ENCODE measurements around the gene CAPN5. TPM values are rescaled to one million over a fixed set of nuclear protein-coding genes. Genes with fewer than 3 reads are reported as not detected.
A peak's percentile ranks its signal among the peaks of the same experiment; 100 is the strongest.

CAPN5 gene
- total RNA-seq, 1 donor from 2014 or later = 17.2 TPM

DNA sequence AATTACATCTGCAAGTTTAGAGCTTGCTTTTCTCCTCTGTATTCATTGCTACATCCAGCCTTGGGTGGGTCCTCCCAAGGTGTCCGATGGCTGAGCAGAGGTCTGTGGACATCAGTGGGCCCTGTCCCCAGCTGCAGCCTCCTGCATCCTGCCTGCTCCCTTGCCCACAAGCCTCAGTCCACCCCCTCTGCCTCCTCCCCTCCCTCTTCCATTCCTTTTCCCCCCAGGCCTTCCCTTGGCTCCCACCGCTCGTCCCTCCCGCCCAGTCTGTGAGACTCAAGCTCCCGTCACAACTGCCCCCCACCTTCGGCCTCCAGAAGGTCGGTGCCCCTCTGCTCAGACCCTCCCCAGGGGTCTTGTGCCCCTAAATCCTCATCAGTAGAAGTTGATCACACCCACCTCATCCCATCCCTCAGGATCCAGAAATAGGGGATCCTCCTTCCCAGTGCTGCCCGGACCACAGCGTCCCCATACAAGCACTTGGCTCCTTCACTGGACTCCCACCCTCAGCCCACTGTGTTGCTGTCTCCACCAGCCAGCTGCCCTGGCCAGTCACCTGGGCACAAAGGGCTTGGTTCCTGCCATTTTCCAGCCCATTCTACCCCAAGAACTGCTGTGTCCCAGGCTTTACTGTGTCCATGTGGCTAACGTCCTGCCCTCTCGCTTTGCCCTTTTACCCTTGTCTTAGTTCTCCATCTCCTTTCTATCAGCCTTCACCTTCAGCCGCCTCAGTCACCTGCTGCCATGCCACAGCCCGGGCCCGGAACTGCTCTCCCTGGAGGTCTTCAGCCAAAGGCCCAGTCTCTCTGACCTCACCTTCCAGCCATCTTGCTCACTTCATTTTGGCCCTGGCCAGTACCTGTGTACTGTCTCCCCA, 33.6 kb downstream of the CAPN5 start:
- DNase-seq = no peak

DNA sequence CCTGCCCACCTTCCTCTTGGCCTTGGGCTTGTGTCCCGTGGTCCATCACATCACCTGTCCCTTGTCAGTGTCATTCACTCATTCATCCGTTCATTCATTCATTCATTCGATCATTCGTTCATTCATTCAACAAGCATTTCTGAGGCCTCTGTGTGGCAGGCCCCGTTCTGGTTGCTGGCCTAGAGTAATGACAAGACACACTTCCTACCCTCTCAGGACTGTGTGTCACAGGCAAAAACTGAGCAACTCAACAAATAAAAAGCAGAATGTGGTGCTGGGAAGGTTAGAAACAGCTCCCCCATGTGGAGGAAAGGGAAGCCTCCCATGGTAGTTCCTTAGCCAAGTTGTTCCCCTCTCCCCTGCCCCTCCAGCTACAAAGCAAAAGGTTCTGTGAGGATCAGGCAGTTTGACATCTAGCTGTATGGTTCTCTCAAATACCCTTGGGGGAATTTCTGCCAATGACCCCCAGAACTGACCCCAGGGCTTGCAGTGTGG, 34.3 kb downstream of the CAPN5 start:
- DNase-seq = no peak

DNA sequence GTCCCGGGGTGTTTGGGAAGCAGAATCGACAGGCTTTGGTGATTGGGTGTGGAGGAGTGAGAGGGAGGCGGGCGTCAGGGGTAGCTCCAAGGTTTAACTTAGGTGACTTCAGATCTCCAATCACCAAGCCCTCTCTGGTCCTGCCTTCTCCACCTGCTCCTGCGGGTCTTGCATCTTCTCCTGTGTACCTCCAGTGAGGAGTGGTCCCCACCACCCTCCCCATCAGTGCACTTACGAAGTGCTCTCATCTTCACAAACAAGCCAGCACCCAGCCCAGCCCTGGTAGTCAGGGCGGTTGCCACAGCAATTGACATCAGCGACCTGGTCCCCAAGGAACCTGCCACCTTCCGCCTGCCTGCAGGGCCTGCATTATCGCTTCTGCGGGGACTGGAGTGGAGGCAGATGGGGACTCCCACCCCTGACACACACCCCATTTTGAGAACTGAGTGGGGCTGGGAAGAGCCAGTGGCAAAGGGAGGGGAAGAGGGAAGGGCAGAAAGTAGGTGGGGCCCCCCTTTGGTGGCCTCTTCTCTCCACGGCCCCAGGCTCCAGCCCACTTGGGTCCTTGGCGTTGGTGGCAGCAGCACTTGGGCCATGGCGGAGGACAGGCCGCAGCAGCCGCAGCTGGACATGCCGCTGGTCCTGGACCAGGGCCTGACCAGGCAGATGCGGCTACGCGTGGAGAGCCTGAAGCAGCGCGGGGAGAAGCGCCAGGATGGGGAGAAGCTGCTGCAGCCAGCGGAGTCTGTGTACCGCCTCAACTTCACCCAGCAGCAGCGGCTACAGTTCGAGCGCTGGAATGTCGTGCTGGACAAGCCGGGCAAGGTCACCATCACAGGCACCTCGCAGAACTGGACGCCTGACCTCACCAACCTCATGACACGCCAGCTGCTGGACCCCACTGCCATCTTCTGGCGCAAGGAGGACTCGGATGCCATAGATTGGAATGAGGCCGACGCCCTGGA, 35.8 kb downstream of the CAPN5 start, which contains the start of gene OMP:
TSS of gene OMP (plus strand) at position 595 of the 965 bp plus-strand sequence. CDS start at position 595, 0 bp downstream.
- no peak for DNase-seq

DNA sequence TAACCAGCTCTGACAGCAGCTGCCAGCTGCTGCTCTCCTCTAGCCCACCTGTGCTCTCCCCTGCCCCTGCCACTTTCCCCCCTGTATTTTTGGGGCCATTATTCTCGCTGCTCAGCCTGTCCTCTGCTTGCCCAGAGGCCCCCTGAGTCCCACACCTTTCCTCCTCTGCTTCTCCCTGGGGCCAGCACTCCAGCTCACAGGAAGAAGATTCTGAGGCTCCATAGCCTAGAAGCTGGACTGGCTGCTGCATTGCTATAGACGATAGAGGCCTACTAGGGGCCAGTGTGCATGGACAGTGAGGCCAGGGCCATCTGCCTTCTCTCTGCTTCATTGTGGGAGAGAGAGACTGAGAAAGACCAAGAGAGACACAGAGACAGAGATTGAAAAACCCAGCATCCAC, 36.5 kb downstream of the CAPN5 start:
- no peak for DNase-seq

DNA sequence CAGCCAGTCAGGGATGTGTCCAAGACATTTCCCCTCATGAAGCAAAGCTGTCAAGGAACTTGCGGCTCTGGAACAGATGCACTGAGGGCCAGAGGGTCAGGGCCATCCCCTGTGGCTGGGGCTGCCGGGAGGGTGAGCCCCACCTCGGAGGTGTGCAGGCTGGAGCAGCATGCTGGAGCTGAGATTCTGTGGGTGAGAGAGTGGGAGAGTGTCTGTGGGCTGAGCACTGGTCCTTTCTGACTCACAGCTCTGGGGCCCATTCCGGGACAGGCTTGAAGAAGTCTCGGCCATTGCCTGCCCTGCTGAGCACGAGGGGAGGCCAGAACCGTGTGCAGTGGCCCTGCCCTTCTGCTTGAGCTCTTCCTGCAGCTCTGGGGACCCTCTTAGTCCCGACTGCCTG, 38.0 kb downstream of the CAPN5 start:
- DNase-seq = no peak

DNA sequence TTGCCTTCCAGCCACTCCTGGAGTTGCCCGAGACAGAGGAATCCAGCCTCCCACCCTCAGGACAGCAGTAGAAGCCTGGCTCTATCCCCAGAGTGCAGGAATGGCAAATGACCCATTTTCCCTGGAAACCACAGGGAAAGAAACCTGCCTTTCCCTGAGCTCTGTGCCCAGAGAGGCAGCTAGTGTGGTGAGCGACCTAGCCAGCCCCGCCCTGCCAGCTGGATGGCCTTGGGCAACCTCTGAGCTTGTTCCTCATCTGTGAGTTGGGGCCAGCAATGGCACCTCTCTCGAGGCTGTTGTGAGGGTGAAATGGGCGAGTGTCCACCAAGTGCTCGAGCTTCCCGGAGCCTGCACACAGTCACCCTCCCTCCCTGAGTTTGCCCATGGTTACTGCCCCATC, 39.5 kb downstream of the CAPN5 start:
- DNase-seq = peak; percentile 31

DNA sequence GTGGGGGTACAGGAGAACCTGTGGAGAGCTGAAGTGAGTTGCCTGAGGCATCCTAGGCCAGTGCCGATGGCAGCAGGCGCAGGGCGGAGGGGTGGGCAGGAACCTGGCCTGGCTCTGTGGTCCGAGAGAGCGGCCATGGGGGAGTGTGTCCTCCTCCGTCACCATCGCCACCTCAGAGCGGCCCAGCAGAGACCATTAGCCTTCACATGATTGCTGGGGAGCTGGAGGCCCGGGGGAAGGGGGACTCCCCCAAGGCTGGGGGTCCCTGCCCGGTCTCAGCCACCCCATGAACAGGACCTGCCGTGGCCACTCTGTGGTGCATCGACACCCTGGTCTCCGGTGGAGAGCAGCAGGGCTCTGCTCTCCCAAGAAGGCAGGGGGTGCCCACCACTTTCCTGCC, 40.0 kb downstream of the CAPN5 start:
- DNase-seq = no peak

DNA sequence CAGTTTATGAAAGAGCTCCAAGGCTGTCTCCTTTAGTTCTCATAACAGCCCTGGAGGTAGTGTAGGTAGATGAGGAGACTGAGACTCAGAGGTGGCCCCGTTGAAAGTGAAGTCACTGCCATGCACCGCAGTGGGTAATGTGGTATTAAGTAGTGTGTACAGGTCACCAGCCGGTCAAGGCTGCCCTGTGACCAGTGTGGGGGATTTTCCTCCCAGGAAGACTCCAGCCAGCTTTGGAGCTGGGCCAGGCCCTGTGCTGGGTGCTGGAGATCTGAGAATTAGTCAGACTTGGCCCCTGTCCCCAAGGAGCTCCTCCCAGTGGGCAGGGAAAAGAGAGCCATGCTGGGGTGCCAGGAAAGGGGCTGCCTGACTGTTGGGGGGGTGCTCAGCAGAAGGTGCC, 41.2 kb downstream of the CAPN5 start:
- DNase-seq = peak; percentile 14

DNA sequence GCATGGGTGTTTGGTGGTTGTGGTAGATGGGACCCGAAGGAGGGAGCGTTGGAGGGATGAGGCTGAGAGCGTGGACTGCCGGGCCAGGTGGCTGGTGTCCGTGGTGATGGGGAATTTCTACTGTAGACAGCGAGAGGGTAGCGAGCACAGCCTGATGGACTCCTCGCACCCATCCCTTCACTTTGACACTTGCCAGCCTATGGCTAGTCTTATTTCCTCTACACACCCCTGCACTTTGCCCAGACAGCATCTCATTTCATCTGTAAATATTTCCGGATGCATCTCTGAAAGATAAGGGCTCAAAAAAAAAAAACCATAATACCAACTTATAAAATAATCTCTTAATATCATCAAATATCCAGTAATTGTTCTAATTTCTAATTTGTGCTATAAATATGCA, 41.7 kb downstream of the CAPN5 start:
- DNase-seq = no peak

DNA sequence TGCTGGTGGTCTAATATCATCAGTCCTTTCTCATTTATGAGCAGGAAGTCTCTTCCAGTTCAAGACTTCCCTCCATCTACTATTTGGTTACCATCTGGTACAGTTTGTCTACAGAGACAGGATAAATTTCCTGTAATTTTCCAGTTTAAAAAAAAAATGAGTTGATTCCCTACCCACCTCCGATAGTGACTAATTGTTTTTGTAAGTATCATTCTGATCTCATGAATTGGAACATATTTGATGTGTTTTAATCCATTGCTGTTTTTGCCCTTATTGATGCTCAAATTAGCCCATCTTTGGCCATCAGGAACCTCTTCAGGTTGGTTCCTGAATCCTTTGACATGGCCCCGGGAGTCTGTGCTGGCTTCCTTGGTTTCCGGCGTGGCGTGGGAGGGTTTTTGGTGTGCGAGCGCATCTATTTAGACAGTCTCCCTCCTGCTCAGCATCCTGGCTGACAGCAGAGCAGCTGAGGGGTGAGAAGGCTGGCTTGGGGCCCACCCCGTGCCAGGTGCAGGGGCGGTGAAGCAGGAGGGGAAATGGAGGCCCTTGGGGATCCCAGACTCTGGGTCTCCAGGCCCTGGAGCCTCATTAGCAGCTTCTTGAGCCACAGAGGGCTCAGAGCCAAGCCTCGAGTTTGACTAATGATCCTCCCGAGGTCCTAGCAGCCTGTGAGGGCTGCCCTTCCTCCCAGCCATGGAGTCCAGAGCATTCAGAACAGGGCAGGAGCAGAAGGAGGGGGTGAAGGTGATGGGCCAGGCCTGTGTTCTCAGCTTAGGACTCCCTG, 42.7 kb downstream of the CAPN5 start:
- DNase-seq = no peak

DNA sequence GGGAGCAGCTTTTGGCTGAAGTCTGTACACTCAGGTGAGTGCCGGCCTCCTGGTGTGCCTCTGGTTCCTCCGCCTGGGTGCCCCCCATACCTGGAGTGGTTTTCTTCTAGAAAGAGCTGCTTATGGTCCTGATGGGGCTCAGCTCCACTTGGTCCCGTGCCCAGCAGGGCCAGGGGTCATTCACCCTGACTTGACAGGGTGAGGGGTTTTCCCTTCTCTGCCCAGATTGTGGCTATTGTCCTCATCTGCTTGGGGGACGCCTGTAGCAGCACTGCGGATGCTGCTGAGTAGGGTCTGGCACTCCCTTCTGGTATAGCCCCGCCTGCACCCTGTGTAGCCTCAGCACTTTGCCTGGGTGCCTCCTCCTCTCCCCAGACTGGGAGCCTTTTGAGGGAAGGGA, 44.1 kb downstream of the CAPN5 start:
- no peak for DNase-seq

DNA sequence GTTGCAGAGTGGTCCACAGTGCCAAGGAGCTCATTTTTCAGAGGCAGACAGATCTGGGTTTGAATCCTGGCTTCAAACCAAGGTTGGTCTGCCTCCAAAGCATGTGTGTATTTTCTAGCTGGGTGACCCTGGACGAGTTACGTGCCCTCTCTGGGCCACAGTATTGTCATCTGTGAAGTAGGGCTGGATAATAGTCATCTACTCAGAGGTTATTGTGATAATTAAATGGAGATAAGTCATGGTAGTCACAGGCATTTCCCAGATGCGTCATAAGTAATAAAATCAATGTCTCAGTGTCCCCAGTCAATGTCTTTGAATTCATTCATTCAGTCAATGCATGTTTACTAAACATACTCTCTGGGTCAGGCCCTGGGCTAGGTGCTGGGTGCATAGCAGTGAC, 44.5 kb downstream of the CAPN5 start:
- DNase-seq = no peak

DNA sequence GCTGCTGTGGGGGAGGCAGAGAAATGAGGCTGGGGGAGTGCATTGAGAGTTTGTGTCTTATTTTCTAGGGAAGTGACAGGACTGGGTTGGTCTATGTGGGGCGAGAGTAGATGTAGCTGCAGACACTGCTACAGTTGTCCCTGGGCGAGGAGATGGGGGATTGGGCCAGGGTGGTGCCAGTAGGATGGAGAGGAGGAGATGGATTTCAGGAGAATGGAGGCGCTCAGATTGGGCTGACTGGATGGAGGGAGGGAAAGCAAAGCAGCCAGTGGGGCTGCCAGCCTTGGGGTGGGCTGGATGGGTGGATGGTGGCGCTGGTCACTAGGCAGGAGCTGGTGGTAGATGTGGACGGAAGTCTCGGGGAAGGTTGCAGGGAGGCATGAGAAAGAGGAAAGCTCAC, 45.2 kb downstream of the CAPN5 start:
- no peak for DNase-seq

DNA sequence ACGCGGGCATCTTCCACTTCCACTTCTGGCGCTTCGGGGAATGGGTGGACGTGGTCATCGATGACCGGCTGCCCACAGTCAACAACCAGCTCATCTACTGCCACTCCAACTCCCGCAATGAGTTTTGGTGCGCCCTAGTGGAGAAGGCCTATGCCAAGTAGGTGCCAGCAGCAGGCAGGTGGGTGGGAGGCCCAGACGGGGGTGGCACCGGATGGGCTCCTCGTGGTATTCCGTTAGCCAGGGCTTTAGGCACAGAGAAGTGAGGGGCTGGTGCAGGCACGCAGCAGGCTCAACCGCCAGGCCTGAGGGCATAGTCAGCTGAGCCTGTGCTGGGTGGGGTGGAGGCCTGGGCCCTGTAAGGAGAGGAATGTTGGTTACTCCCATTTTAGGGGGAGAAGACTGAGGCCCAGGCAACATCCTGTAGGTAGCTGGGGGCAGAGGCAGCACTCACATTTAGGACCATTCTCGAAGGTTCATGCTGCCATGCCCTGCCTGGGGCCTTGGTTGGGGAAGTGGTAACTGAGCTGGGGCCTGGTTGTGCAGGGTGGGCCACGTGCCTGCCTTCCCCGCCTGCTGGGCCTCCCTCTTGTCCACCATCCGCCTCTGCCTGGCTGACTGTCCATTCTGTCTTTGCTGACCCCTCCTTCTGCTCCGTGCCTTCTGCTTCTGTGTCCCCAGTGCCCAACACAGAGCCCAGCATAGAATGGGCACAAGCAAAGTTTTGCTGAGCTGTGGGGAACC, 46.0 kb downstream of the CAPN5 start:
- no peak for DNase-seq

DNA sequence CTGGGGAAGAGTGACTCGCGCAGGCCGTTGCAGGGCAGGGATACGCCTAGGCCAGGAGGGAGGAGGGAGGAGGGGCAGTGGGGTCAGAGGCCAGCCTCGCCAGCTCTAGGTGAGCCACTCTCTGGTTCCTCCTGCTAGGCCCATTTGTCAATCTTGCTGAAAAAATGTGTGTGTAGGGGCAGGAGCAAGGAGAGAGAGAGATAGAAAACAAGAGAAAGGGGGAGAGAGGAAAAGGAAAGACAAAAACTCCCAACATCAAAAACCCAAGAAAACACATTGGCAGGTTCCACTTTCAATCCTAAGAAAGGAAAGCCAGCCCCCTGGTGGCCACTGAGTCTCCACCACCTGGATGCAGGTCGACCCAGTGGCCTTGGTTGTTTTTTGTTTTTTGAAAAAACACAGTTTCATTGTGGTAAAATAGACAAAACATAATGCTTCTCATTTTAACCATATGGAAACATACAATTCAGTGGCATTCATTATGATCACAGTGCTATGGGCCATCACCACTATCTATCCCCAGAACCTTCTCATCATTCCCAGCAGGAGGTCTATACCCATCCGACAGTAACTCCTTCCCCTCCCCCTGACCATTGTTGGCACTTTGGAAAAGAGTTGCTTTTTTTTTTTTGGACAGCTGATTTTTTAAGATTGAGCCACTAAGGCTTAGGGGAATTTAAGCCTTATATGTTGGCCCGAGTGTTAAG, 46.8 kb downstream of the CAPN5 start:
- no peak for DNase-seq

DNA sequence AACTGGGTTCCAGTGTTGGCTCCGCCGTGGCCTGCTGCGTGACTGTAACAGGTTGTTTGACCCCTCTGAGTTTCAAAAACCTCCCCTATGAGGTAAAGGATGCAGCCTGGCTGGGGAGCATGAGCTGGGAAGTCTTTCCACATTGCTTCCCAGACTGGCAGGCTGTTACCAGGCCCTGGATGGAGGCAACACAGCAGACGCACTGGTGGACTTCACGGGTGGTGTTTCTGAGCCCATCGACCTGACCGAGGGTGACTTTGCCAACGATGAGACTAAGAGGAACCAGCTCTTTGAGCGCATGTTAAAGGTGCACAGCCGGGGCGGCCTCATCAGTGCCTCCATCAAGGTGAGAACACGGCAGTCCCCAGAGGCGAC, 47.3 kb downstream of the CAPN5 start:
- DNase-seq = no peak

DNA sequence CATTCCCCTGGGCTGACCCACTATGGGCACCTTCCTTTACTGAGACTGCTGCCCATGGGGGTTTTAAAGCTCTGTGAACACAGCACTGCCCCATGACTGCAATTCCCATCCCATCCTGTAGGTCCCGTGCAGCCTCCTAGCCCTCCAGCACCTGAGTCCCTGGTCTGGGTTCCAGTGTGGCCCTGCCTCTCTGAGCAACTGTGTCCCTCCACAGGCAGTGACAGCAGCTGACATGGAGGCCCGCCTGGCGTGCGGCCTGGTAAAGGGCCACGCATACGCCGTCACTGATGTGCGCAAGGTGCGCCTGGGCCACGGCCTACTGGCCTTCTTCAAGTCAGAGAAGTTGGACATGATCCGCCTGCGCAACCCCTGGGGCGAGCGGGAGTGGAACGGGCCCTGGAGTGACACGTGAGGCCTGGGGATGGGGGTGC, 48.4 kb downstream of the CAPN5 start:
- DNase-seq = no peak

DNA sequence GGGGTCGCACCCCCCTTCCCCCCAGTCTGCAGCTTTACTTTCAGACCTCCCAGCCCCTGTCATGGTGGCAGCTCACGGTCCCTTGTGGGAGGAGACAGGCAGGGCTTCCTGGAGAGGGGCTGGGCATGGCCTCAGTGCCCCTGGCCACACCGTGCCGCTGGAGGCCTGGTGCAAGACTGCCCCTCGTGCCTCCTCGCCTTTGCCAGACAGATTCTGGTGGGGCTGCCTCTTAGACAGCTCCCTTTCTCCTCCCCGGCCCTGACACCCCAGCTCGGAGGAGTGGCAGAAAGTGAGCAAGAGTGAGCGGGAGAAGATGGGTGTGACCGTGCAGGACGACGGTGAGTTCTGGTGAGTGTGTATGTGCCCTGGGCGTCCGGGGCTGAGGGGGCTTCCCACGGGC, 49.2 kb downstream of the CAPN5 start:
- DNase-seq = no peak

DNA sequence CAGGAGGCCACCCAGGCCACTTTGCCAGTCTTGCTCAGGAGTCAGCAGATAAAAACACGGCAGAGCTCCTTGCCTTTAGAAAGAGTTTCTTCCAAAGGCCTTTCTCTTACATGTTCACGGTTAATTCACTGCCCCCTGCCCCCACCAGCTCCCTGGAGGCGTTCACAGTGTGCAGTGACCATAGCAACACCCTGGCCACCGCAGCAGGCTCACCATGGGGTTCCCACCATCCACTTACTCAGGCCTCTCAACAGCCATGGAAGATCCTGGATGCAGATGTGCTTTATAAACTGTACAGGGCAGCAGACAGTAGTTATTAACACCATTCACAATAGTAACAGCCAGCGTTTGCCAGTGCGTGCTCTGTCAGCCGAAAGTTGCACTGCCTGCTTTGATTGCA, 50.7 kb downstream of the CAPN5 start:
- DNase-seq = no peak

DNA sequence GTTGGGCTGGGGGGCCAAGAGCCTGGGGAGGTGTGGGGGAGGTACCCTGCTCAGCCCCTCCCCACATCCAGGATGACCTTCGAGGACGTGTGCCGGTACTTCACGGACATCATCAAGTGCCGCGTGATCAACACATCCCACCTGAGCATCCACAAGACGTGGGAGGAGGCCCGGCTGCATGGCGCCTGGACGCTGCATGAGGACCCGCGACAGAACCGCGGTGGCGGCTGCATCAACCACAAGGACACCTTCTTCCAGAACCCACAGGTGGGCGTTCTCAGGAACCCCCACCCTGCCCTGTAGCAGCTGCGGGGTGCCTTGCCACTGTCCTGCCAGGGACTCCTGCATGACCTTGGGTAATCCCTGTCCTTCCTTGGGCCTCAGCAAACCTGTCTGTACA, 51.3 kb downstream of the CAPN5 start:
- no peak for DNase-seq

DNA sequence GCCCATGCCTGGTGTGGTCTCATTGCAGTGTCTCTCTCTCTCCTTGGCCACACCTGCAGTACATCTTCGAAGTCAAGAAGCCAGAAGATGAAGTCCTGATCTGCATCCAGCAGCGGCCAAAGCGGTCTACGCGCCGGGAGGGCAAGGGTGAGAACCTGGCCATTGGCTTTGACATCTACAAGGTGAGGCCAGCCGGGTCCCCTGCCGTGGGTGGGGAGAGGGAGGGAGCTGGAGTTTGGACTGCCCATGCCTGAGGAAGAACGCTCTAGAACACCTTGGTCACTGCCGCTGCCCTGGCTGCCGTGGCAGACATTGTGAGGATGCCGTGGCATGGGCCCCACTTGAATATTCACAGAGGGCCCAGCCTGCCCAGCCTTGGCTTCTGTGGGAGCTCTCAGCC, 52.2 kb downstream of the CAPN5 start:
- DNase-seq = no peak
